GM21528 (cell line): ENCODE results near the gene FILIP1L.

Experiments used
- ATAC-seq: cut with Tn5 transposase; IDR thresholded peaks from one replicate; pipeline ENCODE4 v1.9.1; 2021; ENCODE audit warnings: mild to moderate bottlenecking, moderate library complexity; ENCODE audit not compliant: unreplicated experiment, low FRiP score

The FILIP1L gene

DNA sequence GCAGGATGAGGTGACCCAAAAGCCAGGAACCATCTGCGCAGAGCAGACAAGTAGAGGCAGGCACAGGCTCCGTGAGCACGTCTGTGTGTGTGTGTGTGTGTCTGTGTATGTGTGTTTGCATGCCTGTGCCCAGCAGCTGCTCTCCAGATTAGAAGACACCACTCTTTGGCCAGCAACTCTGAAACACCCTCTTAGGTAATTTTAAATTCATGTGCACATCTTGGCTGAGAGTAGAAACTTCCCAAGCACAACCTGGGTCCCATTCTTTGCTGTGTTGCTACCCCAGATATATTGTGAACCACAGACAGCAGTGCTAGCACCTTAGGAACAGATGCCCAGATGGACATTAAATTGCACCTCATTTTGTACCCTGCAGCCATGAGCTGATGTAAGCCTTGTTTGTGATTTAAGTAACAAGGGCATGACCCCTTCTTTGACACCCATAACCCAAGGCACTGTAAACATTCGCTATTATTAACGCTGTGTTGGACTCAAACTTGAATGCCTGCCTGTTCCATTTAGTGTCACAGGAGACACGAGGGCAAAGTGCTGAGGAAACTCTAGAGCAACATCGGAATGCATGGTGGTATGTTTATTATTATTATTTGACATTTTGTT lies at the start of gene FILIP1L:
FILIP1L (minus strand) TSS at position 89 of the 618 bp plus-strand sequence.
- no peak for ATAC-seq

DNA sequence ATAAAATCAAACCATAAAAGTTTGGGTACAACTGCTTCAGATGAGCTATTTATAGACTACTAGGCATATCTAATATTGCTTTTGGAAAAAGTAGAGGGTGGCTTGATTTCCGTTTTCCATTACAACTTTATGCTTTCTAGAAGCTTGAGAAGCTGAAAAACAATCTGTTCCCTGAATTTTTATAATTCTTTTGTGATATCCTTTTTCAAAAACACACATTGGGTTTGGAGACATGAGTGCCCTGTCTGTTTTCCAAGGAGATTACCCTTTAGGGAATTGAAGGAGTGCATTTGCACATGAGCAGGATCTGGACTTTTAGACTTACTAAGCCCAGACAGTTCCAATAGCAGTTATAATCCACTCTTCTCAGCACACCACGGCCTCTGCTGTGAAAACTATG lies 49.5 kb upstream of the FILIP1L start:
- ATAC-seq, result no peak

DNA sequence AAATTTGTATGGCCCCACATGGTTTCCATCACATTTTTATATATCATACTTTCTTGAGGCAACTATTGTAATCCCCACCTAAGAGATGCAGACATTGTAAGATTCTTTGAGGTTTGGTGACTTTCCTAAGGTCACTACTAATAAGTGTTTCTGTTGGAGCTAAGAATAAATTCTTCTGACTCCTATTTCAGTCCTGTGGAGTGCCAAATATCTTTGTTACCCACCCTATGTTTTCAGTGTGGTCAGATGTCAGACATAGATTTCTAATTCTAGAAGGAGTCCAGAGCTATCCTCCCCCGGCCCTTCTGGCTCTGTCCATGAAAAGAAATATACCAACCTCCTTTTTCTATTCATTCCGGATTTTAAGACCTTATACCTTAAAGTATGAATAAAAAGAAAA lies 46.2 kb upstream of the FILIP1L start:
- no peak for ATAC-seq

DNA sequence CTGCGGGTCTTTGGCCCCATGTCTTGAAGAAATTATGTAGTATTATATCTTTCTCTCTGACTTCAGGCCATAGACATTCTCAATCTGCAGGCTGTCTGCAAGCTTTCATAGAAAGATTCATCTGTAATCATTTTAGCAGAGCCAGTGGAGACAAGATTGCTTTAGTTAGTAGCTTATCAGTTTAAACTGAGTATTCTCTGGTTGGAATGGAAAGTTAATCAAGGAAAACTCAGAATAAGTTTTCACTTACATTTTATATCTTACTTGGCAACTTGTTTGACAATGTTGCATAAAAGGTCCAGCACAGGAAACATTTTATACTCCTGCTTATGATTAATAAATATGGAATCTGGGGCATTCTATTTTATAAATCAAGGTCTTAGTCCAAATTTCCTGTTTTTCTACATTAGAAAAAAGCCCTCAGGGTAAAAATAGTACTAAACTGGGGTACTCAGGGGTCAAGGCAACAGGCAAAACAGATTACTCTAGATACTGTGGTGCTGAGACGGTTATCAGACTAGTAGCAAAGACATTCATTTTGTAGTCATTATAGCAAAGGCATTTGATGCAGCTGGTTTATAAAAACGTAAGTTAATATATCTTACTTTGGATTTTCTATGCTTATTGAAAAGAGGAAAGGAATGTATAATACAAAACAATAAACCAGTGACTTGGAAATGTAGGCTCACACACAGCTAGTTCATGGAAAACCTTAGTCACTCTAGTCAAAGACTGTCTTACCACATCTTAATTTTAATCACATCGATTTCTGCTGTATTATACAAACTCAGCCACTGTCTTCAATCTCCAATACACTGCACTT lies 45.2 kb upstream of the FILIP1L start:
- no peak for ATAC-seq

DNA sequence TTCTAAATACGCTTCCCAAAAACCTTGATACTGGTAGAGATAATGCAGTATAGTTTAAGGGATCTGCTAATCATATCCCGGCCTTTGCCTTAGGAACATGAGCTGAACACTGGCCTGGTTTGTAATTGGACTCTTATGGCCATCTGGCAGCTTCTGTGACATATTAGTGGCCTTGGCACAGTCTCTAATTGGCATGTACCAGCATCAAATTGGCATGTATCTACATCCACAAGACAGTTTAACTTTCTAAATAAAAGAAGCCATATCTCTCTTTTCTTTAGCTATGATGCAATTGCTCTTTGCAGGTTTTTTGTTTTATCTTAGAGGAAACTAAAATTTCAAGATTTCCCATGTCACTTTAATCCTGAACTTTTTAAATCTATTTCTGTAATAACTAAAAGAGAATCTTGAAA lies 44.6 kb upstream of the FILIP1L start:
- ATAC-seq, result no peak

GRCh38 chr3:100157685-100158084 lies 43.4 kb upstream of the FILIP1L start:
- ATAC-seq, result no peak

DNA sequence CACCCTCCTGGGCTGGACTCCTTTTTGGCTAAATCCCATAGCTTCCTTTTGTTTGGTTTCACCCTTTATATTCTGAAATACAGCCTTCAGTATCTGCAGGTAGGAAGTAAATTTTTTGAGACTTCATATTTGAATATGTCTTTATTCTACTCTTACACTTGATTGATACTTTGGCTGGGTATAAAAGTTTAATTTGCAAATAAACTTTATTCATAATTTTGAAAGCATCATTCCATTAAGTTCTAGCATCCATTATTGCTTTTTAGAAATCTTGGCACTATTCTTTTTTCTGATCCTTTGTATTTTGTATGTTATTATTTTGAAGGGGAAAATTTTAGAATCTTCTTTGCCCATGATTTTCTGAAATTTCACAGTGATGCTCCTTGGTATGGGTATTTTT lies 41.3 kb upstream of the FILIP1L start:
- no peak for ATAC-seq

DNA sequence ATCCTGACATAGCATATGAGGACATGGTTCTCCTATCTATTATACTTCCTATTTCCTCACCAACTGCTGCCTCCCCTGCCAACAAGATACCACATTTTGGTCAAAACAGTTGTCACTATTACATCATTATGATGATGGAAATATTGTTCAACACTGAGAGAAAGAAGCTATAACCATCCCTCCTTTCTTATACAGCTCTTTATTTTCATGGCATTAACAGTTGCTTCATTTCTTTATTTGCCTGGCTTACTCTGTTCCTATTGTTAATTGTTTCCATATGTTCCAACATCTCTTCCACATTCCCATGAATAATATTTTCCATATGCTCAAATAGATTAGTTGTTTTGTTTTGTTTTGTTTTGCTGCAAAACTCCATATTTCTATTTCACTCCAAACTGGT lies 40.8 kb upstream of the FILIP1L start:
- no peak for ATAC-seq

- ATAC-seq, result no peak
Measured at GRCh38 chr3:100154171-100154570, 39.9 kb upstream of the FILIP1L start.

DNA sequence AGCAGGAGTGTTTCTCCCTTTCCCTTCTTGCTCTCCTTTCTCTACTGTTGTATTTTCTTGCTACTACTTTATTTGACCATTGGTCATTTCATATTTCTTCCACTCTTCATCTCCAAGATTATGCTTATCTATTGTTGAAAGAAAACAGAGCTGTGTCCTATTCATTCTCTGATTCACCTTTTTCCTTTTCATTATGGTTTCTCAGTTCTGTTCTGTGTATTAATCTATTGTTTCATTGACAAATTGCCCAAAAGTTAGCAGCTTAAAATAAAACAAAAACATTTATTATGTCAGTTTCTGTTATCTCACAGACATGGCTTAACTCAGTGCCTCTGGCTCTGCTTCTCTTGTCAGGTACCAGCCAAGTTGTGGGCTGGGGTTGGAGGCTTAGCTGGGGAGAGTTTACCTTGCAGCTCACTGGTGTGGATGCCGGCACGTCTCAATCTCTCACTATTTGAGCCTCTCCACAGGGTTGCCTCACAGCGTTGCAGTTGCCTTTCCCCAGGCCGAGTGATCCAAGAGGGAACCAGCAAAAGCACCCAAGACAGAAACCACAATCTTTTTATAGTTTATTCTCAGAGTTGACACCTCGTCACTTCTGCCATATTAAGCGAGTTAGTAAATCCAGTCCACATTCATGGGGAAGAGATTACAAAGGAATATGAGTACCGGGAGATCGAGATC lies 36.9 kb upstream of the FILIP1L start:
- ATAC-seq, result no peak

DNA sequence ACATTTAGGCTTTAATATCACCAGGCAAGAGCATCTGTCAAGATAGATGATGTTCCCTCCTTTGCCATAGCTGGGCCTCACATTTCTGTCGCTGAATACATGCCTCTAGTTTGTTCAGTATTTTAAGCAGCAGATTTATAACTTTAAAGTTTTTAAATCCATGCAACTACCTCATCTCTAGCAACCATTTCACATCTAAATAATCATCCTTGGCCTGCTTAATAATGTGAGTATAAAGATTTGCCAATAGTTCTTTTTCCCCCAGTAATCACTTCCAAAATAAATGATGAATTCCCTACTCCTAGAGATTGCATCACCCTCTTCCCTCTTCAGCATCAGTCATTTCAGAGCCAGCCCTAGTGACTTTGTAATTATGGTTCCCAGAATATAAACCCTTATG lies 36.2 kb upstream of the FILIP1L start:
- ATAC-seq, result no peak

GRCh38 chr3:100149713-100150415 lies 35.6 kb upstream of the FILIP1L start:
- no peak for ATAC-seq

- no peak for ATAC-seq
Measured at GRCh38 chr3:100149130-100149529, 34.8 kb upstream of the FILIP1L start.

DNA sequence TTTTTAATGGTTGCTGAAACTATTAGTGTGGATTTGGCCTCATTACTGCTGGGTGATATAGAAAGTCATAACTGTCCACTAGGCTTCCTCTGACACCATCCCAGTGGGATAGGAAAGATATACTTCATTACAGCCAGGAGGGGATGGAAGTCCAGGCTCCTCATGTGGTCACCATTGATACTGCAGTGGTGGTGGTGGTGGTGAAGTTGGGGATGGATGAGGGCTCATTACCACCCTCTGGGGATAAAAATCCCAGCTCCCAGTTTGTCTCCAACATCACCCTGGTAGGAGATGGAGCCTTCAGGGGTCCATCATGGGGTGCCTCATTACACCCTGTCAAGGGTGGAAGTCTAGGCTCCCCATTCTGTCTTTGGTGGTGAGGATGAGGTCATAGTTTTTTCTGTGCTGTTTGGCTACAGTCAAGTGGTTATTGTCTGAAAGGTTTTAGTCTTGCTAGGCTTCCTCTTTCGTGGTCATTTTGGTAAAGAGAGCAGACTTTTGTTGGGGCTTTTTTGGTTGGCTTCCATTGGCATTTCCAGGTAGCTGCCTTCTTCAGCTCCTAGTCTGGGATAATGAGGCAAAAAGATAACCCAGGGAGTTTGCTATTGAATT lies 30.1 kb upstream of the FILIP1L start:
- no peak for ATAC-seq

- no peak for ATAC-seq
Measured at GRCh38 chr3:100141586-100141985, 27.3 kb upstream of the FILIP1L start.

GRCh38 chr3:100140976-100141375 lies 26.7 kb upstream of the FILIP1L start:
- ATAC-seq, result no peak

DNA sequence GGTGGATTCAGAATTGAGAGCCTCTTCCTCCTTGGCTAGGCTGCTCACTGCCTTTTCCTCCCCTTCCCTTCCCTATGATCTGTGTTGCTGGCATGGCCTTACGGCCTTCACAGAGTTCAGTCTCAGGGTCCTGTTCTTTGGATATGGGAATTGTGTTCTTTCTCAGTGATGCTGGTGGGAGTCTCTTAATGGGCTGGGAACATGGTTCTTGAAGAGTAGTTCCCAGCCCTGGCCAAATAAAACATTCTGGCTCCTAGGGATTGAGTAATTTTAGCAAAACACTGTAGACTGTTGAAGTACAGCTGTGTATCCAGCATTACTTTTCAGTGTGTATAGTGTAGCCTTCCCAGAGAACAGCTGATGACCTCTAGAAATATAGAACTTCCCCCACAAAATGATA lies 22.6 kb upstream of the FILIP1L start:
- ATAC-seq, result no peak

DNA sequence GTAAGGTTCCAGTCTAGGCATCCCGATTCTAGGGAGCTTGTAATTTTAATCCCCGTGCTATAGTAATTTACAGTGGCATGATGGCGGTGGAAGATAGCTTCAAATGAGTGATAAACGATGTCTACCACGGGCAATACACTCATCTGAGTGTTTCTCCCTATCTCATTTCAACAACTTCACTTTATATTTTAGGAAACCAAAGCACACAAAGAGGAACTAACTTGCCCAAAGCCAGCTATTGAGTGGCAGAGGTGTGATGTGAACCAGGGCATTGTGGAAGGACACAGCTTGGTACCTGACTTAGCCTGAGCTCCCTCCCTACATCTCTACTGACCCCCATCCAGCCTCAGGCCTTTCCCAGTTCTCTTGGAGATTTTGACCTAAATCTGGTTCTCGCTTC lies 16.9 kb upstream of the FILIP1L start:
- no peak for ATAC-seq

DNA sequence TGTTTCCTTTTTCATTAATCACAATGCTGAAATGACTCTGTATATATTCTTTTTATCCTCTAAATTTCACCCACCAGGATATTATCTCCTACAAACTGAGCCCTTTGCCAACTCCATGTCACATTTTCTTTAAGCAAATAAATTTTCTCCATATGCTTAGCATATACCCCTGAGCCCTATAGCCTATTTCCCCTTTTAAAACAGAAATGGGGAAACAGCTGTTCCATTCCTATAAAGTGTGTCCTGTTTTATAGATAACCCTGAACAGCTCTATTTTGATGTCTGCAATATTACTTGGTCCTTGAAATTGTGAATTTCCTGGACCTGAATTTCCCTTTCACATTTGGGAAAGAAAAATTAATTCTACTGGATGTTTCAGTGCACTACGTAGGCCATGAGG lies 15.6 kb upstream of the FILIP1L start:
- ATAC-seq, result no peak

DNA sequence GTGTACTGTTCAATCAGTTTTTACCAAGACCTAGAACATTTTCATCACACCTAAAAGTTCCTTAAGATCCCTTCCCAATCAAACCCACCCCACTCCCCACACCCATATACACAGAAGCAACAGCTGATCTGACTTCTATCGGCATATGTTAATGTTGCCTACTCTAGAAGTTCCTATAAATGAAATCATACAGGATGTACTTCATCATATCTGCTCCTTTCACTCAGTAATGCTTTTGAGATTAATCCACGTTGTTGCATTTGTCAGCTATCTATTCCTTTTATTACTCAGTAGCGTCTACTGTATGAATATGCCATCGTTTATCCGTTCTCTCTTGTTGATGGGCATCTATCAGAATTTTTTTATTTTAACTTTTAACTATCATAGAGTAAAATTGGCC lies 14.3 kb upstream of the FILIP1L start:
- ATAC-seq, result no peak

- no peak for ATAC-seq
Measured at GRCh38 chr3:100127792-100128191, 13.5 kb upstream of the FILIP1L start.
